Hematopoietic multipotent progenitor cell (in vitro differentiated cells): Measurements from ENCODE around the gene STAT1. TPM values are rescaled to one million over a fixed set of nuclear protein-coding genes. Genes with fewer than 3 reads are reported as not detected.

Experiments used
- DNase-seq, 3 donors: peaks; one replicate each; pipeline ENCODE4 v3.0.0-alpha.2; 2011 to 2015; ENCODE audit warnings: low read depth in 2 of 3, low spot score in 2 of 3
- total RNA-seq: library from RNA; depleted of rRNA; stranded (reverse); fragments of >200 nt; gene quantifications from one replicate; pipeline ENCODE4 v1.2.3, GENCODE V29; 2012

STAT1 gene
- 106 TPM for total RNA-seq

DNA sequence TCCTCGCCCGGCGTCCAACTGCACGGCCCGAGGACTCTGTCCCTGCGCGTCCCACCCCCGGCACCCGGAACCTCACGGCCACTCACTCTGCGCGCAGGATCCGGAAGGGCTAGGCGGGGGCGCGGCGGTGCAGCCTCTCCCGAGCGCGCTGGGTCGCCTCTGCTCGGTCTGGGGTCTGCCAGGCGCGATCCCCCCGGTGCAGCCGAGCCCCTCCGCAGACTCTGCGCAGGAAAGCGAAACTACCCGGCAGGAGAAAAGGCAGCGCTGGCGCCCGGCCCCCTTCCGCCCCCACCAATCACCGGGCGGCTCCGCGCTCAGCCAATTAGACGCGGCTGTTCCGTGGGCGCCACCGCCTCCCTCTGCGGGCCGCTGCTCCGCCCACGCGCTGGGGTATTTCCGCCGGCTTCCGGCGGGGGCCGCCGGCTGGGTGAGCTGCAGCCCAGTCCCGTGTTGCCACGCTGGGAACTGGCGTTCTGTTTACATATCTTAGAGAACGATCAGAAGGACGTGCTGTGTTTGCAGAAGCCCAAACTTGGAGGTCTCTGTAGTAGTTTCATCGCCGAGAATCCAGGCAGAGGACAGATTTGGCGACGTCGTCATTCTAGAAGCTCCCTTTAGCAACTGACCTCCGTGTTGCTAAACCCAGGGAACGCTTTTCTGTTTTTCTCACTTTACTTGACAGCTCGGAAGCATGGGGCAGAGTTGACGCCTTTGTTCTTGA, at the start of gene STAT1:
TSS of gene STAT1 (minus strand) at position 240 of the 721 bp plus-strand sequence. CDS start 4,168 bp downstream, outside the sequence.
- peak; percentile 93 to 96 (median 95) for DNase-seq

DNA sequence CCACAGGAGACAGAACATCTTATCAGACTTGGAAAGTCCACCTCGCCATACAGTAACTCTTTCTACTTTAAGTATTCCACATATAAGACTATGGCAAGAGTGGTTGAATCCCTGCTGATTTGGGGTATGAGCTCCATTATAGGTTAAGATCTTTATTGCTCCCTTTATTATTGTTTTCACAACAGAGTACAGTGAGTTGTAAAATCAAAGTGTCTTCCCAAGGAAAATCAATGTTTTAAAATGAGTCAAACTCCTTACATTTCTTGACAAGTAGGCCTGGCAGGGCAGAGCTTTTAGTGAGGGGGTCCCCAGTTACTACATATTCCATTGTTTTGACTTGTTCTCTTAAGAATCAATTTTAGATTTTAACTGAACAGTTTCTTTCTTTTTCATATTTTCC, 49.6 kb upstream of the STAT1 start:
- DNase-seq = no peak

DNA sequence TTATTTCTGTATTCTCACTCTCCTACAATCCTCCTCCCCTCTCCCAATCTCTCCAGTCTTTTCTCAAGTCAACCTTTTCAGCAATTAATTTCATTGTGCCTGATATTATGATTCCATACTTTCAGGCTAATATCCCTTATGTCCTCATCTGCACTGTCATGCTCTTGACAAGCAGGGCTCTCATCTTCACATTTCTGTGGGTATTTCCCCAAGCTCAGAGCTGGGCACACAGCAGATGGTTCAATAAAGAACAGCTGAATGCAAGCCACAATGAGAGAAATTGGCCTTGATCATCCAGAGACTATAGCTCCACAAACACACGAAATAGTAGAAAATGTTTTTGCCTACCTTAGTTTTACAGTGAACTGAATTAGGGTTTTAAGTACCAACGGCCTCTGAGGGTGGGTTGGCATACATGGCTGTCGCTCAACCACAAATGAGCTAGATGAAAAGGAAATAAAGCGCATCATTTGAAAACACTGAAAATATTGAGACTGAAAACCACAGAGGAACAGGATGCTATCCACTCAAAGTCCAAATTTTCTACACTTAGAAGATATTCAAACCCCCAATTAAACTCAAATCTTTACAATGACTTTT, 47.5 kb upstream of the STAT1 start:
- no peak for DNase-seq

DNA sequence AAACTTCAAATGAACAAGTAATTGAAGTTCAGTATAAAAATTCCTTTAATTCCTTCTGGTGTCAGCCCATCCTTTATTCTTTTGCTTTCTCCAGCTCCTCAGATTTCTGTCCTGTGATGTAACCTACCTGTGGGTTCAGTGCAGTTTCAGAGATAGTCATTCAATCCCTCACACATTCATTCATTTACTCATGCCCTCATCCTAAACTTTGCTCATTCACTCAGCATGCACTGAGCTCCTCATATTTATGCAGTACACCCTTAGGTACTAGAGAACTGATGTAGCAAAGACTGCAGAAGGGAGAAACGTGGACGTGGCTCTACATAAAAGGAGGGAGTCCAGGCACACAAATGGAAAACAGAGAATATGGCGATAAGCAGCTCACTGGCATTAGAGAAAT, 45.3 kb upstream of the STAT1 start:
- no peak for DNase-seq

DNA sequence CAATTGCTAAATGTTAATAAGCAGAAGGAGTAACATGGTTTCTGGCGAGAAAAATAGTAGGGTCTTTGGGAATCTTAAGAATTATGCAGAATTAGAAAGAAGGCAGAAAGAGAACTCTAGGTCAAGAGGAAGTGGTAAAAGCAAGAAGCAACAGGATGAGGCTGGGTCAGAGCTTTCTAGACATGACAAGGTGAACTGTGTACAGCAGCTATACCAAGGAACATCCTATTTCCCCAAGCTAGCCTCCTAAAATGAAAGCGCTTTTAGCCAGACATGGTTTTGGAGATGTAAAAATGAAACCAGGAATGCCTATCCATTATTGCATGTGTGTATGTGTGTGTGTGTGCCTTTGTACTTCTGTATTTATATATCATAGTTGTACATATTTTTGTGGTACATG, 42.3 kb upstream of the STAT1 start:
- DNase-seq = peak in 1 of 3 donors; percentile 41

DNA sequence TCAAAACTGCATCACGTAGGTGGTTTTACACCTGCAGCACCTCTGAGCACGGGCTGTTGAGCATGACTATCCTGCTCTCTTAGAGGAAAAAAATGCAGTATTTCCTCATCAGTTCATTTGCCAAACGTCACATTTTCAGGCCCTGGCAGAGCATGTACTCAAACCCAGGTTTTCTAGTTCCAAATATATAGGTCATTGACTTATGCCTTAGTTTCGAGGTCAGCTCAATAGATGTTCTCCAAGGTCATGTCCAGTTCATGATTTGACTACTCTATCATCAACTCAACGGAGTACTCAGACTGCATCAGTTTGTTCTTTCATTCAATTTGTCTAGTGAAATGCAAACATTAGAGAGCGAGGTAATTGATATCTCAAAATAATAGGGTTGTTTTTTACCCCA, 39.3 kb upstream of the STAT1 start:
- DNase-seq = no peak

DNA sequence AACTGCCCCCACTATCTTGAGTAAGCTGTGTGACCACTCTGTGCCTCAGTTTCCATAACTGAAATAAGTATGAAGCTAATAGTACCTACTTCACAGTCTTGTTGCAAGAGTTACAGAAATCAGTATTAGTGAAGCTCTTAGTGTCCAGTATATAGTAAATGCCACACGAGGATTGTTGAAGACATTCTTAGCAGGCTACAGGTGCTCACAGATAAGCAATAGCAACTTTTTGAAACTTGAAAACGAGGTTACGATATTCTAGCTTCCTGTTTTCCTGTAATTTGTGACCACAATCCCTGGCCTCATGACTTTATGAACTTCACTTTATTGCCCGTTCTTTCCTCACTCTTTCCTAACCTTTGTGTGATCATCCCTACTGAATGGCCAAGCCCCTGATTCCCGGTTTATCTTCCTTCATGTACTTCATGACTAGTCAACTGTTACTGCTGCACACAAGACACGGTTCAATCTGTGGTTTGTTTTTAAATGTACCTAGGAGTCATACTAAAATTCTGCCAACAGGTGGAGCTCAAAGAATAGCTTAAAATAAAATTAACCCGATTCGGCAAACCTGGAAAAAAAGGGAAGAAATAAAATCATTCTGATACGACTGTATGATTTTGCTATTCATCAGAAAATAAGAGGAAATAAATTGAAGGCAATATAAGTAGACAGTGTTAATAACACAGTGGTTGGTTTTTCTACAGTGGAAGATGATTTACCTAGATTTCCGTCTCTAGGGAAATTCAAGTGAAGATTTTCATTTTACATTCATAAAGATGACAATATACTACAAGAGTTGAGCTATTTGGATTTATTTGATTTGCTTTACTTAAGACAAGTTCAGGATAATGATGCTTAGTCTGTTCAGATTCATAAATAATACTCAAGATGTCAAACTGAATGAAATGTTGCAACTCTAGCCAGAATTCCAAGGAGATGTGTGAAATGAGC, 38.1 kb upstream of the STAT1 start:
- peak in 2 of 3 donors; percentile 71 to 87 for DNase-seq

DNA sequence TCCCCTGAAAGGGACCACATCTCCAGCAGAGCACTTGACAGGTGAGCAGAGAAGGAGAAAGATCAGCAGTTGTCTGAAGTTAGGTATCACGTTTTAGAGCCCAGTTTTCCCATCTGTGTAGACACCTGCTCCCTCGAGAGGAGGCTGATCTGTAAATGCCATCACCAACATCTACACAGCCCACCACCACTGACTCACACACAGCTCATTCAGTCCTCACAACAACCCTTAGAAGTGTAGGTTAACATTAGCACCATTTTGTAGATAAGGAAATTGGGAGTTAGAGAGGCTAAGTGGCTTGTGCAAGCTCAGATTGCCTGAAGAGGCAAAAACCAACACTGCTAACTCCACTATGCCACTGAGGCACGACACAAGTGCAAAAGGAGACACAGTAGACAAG, 37.2 kb upstream of the STAT1 start:
- DNase-seq = no peak

DNA sequence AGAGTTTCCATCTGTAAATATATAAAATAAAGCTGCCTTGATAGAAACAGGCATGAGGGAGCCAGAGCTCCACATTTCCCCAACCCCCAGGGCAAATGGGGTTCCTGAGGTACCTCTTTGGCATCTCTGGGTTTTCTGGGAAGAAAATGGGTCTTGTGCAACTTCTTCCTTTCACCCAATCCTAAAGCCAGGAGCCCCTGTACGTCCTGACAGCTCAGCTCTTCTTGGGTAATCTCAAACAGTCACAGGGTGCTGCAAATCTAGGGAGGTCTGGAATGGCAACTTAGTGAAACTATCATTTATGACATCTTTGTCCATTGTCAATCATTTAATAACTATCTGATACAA, 36.6 kb upstream of the STAT1 start:
- DNase-seq = no peak

DNA sequence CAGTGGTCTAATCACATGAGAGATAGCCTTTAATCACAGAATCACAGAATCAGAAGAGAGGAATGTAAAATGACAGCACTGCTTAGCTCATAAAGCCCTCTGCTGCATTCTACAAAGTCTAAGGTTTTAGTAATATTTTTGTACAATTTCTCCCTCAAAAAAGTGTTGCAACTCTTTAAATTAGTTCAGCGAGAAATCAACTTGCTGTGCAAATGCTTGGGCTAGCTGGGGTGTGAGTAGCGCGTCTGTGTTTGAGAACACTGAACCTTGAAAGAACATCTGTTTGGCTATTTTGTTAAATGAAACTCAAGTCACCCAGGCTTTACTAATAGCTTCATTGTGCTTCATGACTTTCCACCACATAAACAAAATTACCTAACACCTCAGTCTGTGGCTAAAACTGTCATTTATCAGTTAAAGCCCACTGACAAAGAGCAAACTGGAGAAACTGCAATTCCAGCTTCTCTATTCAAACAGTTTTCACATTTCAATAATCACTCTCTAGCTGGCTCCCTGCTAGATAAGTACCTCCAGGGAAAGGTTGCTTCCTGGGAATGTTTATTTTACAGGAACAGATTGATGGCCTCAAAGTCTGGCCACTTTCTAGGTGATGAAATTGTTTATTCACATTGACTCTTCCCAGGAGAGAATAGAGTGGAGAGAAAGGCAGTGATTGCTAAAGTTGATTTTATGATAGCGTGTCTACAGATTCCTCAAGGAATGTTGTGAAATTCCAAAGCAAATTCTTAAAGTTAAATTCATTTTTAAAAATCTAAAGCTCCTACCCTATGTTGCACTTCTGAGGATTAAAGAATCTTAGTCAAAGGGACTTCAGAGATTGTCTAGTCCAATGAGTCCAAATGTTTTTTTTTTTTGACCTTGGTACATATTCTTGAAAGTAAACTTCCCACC, 36.0 kb upstream of the STAT1 start:
- DNase-seq = no peak

DNA sequence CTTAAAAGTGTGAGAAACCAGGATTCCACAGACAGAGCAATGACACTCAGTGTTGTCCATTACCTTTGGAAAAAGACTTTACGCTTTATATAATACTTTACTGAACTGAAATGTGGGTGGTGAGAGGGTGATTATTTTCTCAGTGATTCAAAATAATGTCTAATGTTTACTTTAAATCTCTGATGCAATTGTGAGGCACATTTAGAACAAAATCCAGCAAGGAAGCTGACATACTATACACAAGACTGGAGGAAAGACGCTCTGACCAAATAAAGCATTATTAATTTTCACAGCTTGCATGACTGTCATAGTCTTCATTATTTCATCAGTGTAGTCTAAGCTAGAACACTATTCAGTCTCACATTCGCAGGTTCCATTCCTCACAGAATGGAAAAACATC, 34.1 kb upstream of the STAT1 start:
- DNase-seq = no peak

DNA sequence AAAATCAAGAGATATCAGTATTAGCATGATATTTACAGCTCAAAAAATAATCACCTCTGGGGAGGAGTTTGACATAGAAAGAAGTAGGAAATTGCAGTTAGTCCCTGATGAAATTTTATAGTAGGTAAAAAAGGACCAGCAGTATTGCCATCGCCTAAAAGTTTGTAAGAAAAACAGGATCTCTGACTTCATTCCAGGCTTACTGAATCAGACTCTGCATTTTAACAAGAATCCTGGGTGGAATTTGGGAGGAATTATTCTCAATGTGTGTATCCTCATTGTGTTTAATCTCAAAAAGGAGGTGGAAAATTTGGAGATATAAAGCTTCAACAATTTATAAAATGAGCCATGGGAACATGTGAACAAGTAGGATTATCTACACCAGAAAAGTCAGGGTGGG, 31.2 kb upstream of the STAT1 start:
- DNase-seq = no peak

DNA sequence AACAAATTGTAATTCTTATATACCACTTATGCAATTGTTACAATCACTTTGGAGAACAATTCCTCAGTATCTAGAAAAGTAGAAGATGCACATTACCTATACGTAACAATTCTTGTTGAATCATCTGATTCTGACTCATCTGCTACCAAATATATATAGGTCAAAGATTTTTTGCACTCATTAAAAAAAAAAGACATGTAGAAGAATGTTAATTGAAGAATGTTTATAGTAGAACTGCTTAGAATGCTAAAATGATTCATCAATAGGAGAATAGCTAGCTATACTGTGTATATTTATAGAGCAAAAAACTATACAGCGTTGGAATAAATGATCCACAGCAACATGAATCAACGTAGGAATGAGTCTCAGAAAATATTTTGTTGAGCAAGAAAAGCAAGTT, 29.5 kb upstream of the STAT1 start:
- DNase-seq = no peak

DNA sequence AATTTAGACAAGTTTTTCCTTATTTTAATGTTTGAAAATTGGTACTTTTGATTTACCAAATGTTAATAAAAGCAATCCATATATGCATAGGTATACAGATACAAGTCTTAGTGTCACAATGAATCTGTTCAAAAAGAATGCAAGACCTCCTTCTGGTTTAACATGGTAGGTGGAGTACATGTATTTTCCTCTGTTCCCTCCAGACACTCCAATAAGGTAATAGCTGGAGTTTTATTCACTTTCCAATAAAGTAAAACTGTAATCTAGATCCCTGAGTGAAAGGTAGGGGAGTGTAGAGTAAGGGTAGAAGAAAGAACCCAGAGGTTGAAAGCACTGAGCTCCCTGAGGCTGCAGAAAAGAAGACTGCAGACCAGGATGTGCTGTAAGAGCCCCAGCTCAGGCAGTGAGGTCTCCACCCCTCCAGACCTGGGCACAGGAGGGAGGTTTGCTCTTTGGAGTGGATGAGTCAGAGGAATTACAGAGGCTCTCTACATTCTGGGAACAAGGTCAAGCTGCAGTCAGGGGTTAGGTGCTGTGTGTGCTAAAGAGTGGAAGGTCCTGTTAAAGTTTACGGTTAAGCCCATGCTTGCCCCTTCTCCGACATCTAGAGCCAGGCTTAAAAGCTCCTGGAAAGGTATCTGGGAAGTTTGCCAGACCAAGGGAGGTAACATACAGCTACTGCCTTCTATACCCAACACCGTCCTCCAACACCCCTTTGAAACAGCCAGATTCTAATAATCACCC, 27.6 kb upstream of the STAT1 start:
- DNase-seq = no peak

DNA sequence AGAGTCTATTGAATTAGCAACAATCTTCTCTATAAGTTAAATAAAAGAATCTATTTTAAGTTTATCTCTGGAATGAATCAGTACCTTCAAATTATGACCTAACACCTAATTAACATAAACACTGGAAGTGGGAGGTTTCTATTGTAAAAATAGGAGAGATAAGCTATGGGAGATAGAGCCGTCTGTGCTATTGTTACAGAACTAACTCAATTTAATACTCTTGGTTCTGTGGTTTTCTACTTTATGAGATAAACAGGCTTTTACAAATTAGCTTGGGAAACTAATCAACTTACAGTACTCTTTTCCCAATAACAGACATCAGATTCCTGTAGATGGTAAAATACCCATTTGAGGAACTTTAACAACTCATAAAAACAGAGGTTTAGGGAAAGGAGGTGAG, 25.6 kb upstream of the STAT1 start:
- no peak for DNase-seq

DNA sequence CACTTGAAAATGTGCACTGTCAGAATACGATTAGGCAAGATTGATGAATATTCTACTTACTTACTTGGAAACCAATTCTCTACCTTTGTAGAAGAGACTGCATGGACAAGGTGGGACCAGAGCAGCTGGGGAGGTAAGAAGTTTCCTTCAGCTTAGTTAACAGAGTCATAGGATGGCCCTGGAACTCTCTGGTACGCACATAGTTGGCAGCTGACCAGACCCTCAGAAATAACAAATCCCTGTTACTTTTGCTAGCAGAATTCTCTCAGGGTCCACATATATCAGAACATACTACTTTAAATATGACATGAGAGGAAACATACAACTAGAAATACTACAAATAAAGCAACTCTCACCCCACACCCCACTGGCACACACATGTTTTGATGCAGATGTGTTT, 24.8 kb upstream of the STAT1 start:
- DNase-seq = no peak

DNA sequence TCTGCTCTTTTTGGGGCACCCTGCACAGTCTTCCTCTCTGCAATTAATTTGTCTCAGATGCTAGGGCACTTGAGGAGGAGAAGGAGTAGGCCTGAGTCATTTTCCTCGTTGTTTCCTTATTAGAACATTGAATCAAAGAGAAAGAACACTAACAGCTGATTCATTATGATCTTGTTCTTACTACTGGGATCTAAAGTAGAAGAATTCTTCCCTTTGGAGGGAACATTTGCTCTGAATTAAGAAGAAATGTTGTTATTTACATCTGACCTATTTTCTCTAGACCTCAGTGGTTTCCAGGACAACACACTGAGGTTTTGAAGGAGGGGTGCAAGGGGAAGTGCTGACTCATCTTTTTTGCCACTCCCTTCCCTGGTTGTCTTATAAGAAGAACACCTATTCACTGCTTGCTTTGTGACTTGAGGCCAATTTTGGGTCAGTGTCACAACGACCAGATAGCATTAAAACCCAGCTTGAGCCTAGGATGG, 24.3 kb upstream of the STAT1 start:
- peak in 2 of 3 donors; percentile 40 to 57 for DNase-seq

DNA sequence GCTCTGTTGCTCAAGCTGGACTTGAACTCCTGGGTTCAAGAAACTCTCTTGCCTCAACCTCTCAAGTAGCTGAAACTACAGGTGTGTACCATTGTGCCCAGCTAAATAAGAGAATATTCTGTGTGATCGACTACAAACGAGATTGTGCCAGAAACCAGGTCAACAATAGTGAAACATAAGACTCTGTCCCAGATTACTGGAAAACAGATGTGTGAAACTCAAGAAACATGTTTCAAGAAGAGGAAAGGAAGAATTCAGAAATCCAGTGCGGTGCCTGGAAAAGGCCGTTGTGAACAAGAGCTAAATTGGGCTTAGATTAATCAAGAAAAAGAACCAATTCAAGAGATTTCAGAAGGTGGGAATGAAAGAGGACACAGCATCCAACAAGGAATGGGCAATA, 23.4 kb upstream of the STAT1 start:
- DNase-seq = no peak

DNA sequence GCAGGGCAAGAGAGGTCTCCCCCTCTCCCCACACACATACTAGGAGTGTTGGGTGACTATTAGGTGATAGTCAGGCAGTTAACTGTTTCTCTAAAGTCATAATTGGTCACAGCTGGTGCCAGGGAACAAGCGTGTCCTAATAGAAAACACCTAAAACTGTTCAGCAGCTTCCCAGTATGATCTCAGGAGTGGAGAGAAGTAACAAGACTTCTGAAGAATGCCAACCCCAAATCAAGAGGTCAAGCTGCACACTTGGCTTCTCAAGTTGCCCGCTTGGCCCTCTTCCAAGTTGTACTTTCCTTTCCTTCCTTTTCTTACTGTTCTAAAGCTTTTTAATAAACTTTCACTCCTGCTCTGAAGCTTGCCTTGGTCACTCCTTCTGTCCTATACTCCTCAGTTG, 22.4 kb upstream of the STAT1 start:
- no peak for DNase-seq
